OCI-LY1 (cell line): ENCODE data around the gene SPOCD1.

Experiments
- H2AFZ ChIP-seq: fragments of 200-600 bp; sonication (generic), shearing (Covaris generic); 2 replicates; pipeline ENCODE4 v1.6.0; 2014; ENCODE audit warnings: antibody characterized with exemption, mild to moderate bottlenecking, low read length
- H3F3A ChIP-seq: fragments of 200-600 bp; sonication (generic), shearing (Covaris generic); 2 replicates; pipeline ENCODE4 v1.6.0; 2014; ENCODE audit warnings: mild to moderate bottlenecking, antibody characterized with exemption, low read length, moderate library complexity; ENCODE audit not compliant: insufficient read depth
- H3K27ac ChIP-seq: fragments of 200-600 bp; sonication (generic); 2 replicates; pipeline ENCODE4 v1.5.1; 2014; ENCODE audit warnings: low read length, mixed run types, mild to moderate bottlenecking, low read depth; ENCODE audit not compliant: poor library complexity, severe bottlenecking
- H3K27me3 ChIP-seq: fragments of 200-600 bp; sonication (generic); 2 replicates; pipeline ENCODE4 v1.6.0; 2014; ENCODE audit warnings: antibody characterized with exemption, mild to moderate bottlenecking, low read length, moderate library complexity; ENCODE audit not compliant: insufficient read depth
- H3K36me3 ChIP-seq: fragments of 200-600 bp; sonication (generic); 2 replicates; pipeline ENCODE4 v1.6.1; 2014; ENCODE audit warnings: mild to moderate bottlenecking, antibody characterized with exemption, low read length, moderate library complexity, mixed read lengths; ENCODE audit not compliant: insufficient read depth
- H3K4me1 ChIP-seq: fragments of 200-600 bp; sonication (generic); 2 replicates; pipeline ENCODE4 v1.5.1; 2014; ENCODE audit warnings: mild to moderate bottlenecking, low read length, moderate library complexity; ENCODE audit not compliant: insufficient read depth, severe bottlenecking
- H3K4me2 ChIP-seq: fragments of 200-600 bp; sonication (generic), shearing (Covaris generic); 2 replicates; pipeline ENCODE4 v1.6.1; 2014; ENCODE audit warnings: low read length
- H3K4me3 ChIP-seq: fragments of 200-600 bp; sonication (generic); 2 replicates; pipeline ENCODE4 v1.5.1; 2014; ENCODE audit warnings: low read length, low read depth, mild to moderate bottlenecking, mixed read lengths; ENCODE audit not compliant: poor library complexity, severe bottlenecking
- H3K79me2 ChIP-seq: fragments of 200-600 bp; shearing (Covaris generic); 2 replicates; pipeline ENCODE4 v1.6.1; 2016; ENCODE audit warnings: mixed run types, low read length, mixed read lengths; ENCODE audit not compliant: insufficient read depth
- H3K9ac ChIP-seq: fragments of 200-600 bp; sonication (generic), shearing (Covaris generic); 2 replicates; pipeline ENCODE4 v1.6.1; 2014; ENCODE audit warnings: mild to moderate bottlenecking, low read length, mixed read lengths
- H3K9me2 ChIP-seq: fragments of 200-600 bp; sonication (generic), shearing (Covaris generic); 2 replicates; pipeline ENCODE4 v1.6.1; 2014; ENCODE audit warnings: low read depth, mild to moderate bottlenecking, low read length, mixed read lengths
- H3K9me3 ChIP-seq: fragments of 200-600 bp; shearing (Covaris generic); 2 replicates; pipeline ENCODE4 v1.6.1; 2014; ENCODE audit warnings: low read length, mixed read lengths
- H4K20me1 ChIP-seq: fragments of 200-600 bp; sonication (generic), shearing (Covaris generic); 2 replicates; pipeline ENCODE4 v1.6.0; 2016; ENCODE audit warnings: mild to moderate bottlenecking, low read length; ENCODE audit not compliant: insufficient read depth
- CTCF ChIP-seq: fragments of 200-600 bp; sonication (generic), shearing (Covaris generic); IDR thresholded peaks from 2 replicates; pipeline ENCODE4 v1.5.1; 2017; ENCODE audit warnings: mild to moderate bottlenecking, antibody characterized with exemption, low read length, moderate library complexity, mixed read lengths
- EZH2 ChIP-seq: fragments of 200-600 bp; sonication (generic), shearing (Covaris generic); IDR thresholded peaks from 2 replicates; pipeline ENCODE4 v1.8.0; 2017; ENCODE audit warnings: borderline replicate concordance, mixed run types, mild to moderate bottlenecking, antibody characterized with exemption, low read length, moderate library complexity, mixed read lengths

Gene SPOCD1

GRCh38 chr1:31793086-31793485, 22.7 kb downstream of the SPOCD1 start:
- H3K79me2 ChIP-seq, result no peaks in the 10 kb centered on the region
- no peak overlapping the region for H3K4me3 ChIP-seq
- no peaks in the 10 kb centered on the region for H3K9me2 ChIP-seq
- no peak overlapping the region for H3K9ac ChIP-seq
- H3K4me2 ChIP-seq, result no peak overlapping the region
- no peaks in the 10 kb centered on the region for H4K20me1 ChIP-seq
- 0 out of 2 replicates have a peak, but pooled peaks cover 9% of the 10 kb centered on the region for H3K27me3 ChIP-seq
- H3K9me3 ChIP-seq, result no peaks in the 10 kb centered on the region
- no peaks in the 10 kb centered on the region for H3F3A ChIP-seq
- TF ChIP-seq CTCF, result no peak
- TF ChIP-seq EZH2, result no peak
- no peak overlapping the region for H2AFZ ChIP-seq
- no peaks in the 10 kb centered on the region for H3K36me3 ChIP-seq
- no peak overlapping the region for H3K27ac ChIP-seq
- peaks cover 3% of the 10 kb centered on the region for H3K4me1 ChIP-seq

- Histone ChIP-seq H3K36me3 (no peaks in the 10 kb centered on the region), H3F3A (0 out of 2 replicates have a peak, but pooled peaks cover 2% of the 10 kb centered on the region), H3K27me3 (0 out of 2 replicates have a peak, but pooled peaks cover 4% of the 10 kb centered on the region), H3K4me3 (no peak overlapping the region), H3K9me3 (no peaks in the 10 kb centered on the region), H3K9ac (no peak overlapping the region), H3K4me1 (peaks cover 8% of the 10 kb centered on the region), H3K79me2 (no peaks in the 10 kb centered on the region), H3K27ac (no peak overlapping the region), H3K4me2 (no peak overlapping the region), H3K9me2 (no peaks in the 10 kb centered on the region), H4K20me1 (no peaks in the 10 kb centered on the region), H2AFZ (no peak overlapping the region)
- TF ChIP-seq EZH2 (no peak), CTCF (no peak)
Observed at GRCh38 chr1:31792541-31792940, 23.3 kb downstream of the SPOCD1 start.

GRCh38 chr1:31792116-31792515, 23.7 kb downstream of the SPOCD1 start:
- no peak overlapping the region for H2AFZ ChIP-seq
- no peak overlapping the region for H3K27ac ChIP-seq
- H3F3A ChIP-seq, result 0 out of 2 replicates have a peak, but pooled peaks cover 5% of the 10 kb centered on the region
- no peaks in the 10 kb centered on the region for H3K36me3 ChIP-seq
- H4K20me1 ChIP-seq, result no peaks in the 10 kb centered on the region
- no peak for TF ChIP-seq EZH2
- no peak for TF ChIP-seq CTCF
- H3K4me3 ChIP-seq, result no peak overlapping the region
- H3K9me2 ChIP-seq, result no peaks in the 10 kb centered on the region
- H3K9ac ChIP-seq, result no peak overlapping the region
- H3K27me3 ChIP-seq, result no peaks in the 10 kb centered on the region
- H3K4me1 ChIP-seq, result peaks cover 11% of the 10 kb centered on the region
- no peaks in the 10 kb centered on the region for H3K79me2 ChIP-seq
- no peaks in the 10 kb centered on the region for H3K9me3 ChIP-seq
- no peak overlapping the region for H3K4me2 ChIP-seq
